ES-I3 (cell line): ENCODE results near the gene AMBP.

Source experiments
- H3K36me3 ChIP-seq: 2 replicates; pipeline ENCODE4 v1.6.1; 2013; ENCODE audit warnings: mild to moderate bottlenecking, low read length, control low read depth, moderate library complexity; ENCODE audit not compliant: insufficient read depth
- H3K4me1 ChIP-seq: 2 replicates; pipeline ENCODE4 v1.6.1; 2013; ENCODE audit warnings: mild to moderate bottlenecking, control low read depth, low read length; ENCODE audit not compliant: insufficient read depth
- H3K9ac ChIP-seq: 2 replicates; pipeline ENCODE4 v1.6.1; 2013; ENCODE audit warnings: low read depth, mild to moderate bottlenecking, low read length, moderate library complexity
- H3K9me3 ChIP-seq: 2 replicates; pipeline ENCODE4 v1.6.1; 2013; ENCODE audit warnings: mild to moderate bottlenecking, low read length, moderate library complexity; ENCODE audit not compliant: control insufficient read depth, insufficient read depth

Gene AMBP

DNA sequence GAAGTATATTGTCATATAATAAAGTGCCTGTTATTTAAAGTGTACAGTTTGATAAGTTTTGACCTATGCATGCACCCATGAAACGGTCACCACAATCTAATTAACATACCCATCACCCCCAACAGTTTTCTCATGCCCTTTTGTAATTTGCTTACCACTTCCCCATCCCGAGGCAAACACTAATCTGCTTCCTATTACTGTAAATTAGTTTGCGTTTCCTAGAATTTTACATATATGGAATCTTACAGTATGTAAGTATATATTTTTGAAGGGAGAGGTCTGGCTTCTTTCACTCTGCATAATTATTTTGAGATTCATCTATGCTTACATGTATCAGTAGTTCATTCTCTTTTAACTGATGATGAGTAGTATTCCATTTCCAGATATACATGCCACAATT, 56.5 kb downstream of the AMBP start:
- Histone ChIP-seq H3K9ac (no peak overlapping the region), H3K36me3 (no peaks in the 10 kb centered on the region), H3K4me1 (peaks cover 5% of the 10 kb centered on the region; the same call in 1 of the 2 replicates), H3K9me3 (peaks cover 3% of the 10 kb centered on the region; the same call in 1 of the 2 replicates)

- no peaks in the 10 kb centered on the region for H3K4me1 ChIP-seq
- no peaks in the 10 kb centered on the region for H3K36me3 ChIP-seq
- H3K9ac ChIP-seq: no peak overlapping the region
- H3K9me3 ChIP-seq: no peaks in the 10 kb centered on the region; the same call in 1 of the 2 replicates
These were observed 60.1 kb downstream of the AMBP start for GRCh38 chr9:114017741-114018715.

- Histone ChIP-seq H3K36me3 (no peaks in the 10 kb centered on the region; the same call in 1 of the 2 replicates), H3K9ac (no peak overlapping the region), H3K9me3 (no peaks in the 10 kb centered on the region; the same call in 1 of the 2 replicates), H3K4me1 (no peaks in the 10 kb centered on the region)
These were observed 61.3 kb downstream of the AMBP start for GRCh38 chr9:114016629-114017423.

DNA sequence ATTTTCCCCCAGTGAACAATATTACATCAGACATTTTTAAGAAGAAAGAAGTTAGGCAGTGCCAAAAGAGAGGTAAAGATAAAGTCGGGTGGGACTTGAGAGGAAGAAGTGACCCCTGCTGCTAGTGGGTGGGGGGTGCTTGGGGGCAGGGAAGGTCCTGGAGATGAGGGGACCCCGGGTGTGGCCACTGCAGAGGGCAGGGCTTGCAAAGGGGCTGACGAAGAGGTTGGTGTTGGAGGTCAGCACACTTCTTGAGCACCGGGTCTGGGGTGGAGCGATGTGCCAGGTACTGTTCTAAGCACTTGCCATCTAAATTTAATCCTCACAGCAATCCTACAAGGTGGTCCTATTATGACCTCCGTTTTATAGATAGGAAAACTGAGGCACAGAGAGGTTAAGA, 62.0 kb downstream of the AMBP start:
- Histone ChIP-seq H3K9ac (no peak overlapping the region), H3K36me3 (no peaks in the 10 kb centered on the region; the same call in 1 of the 2 replicates)

GRCh38 chr9:114015607-114016006, 62.5 kb downstream of the AMBP start:
- Histone ChIP-seq H3K4me1 (no peaks in the 10 kb centered on the region), H3K36me3 (no peaks in the 10 kb centered on the region; the same call in 1 of the 2 replicates), H3K9me3 (no peaks in the 10 kb centered on the region), H3K9ac (no peak overlapping the region)

More for the DNA sequence above, 62.0 kb downstream of the AMBP start:
- Histone ChIP-seq H3K9me3 (no peaks in the 10 kb centered on the region), H3K4me1 (no peaks in the 10 kb centered on the region)

DNA sequence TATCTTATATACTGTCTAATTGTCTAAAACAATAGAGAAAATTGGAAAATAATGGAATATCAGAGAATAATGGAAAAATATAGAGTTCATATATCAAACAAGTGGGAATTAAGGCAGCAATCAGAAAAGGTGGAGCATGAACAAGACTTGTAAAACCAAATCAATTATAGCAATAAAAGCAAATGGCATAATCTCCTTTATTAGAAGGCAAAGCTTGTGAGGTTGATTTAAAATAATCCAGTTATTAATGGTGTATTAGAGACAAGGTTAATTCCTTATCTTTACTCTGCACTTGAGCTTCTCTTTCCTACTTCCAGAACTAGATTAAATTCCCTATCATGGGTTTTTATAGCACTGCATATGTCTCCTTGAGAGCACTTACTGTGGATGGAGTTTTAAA, 64.1 kb downstream of the AMBP start:
- no peaks in the 10 kb centered on the region for H3K4me1 ChIP-seq
- no peaks in the 10 kb centered on the region; the same call in 1 of the 2 replicates for H3K36me3 ChIP-seq
- no peak overlapping the region for H3K9ac ChIP-seq
- H3K9me3 ChIP-seq: no peaks in the 10 kb centered on the region

GRCh38 chr9:114012126-114012525, 66.0 kb downstream of the AMBP start:
- Histone ChIP-seq H3K9me3 (no peaks in the 10 kb centered on the region), H3K9ac (no peak overlapping the region), H3K4me1 (no peaks in the 10 kb centered on the region), H3K36me3 (no peaks in the 10 kb centered on the region; the same call in 1 of the 2 replicates)

DNA sequence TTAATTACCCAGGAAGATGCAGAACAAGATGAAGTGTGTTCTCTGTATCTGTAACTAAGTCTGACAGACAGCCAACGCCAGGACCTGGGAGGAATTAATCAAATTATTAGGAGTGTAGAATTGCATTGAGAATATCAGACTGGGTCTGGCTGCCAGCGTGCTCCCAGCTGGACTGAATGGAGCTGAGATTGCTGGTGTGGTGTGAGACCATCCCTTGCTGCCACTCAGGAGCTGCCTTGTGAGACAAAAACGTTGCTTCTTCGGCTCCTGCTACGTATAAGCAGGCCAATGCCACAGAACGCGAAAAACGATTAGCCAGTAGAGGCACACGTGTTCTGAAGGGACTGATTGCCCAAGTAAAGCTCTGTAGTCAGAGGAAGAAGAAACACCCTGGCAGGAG, 66.8 kb downstream of the AMBP start:
- no peaks in the 10 kb centered on the region for H3K4me1 ChIP-seq
- no peak overlapping the region for H3K9ac ChIP-seq
- H3K9me3 ChIP-seq: no peaks in the 10 kb centered on the region
- no peaks in the 10 kb centered on the region; the same call in 1 of the 2 replicates for H3K36me3 ChIP-seq
